NB4 (cell line): ENCODE data around the gene LEMD1.

ENCODE experiments used
- TF ChIP-seq, protein P1 (sequence below): IDR thresholded peaks from one replicate; pipeline ENCODE4 v1.5.1; 2012; ENCODE audit warnings: low read depth, low read length
- TF ChIP-seq, protein P2 (sequence below): IDR thresholded peaks from 2 replicates; pipeline ENCODE4 v1.6.1; 2011; ENCODE audit warnings: low read depth, low read length

DNA sequence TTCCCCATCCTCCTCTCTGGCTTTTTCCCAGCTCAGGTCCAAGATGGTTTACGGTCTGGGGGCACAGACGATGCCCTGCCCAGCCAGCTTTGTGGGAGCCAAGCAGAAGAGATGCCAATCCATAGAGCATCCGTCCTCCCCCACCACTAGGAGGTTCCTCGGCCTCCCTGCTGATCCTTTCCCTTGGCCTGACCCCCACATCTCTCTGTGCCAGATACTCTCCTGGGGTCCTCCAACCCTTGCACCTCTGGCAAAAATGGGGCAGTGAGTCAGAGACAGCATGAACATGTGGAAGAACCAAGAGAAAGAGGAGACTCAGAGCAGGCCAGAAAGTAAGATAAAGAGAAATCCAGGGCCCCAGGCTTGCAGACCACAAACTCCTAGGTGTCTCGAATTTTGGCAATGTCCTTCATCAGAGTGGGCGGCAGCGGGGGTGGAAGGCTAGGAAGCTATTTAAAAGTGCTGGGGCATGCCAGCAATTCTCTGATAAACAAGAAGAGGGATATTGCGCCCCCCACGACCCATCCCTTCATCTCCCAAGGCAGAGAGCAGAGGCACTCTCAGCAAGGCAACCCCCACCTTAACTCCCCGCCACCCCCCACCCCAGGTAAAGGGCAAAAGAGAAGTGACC lies 22.6 kb upstream of the LEMD1 start:
- TF ChIP-seq, protein P1, sequence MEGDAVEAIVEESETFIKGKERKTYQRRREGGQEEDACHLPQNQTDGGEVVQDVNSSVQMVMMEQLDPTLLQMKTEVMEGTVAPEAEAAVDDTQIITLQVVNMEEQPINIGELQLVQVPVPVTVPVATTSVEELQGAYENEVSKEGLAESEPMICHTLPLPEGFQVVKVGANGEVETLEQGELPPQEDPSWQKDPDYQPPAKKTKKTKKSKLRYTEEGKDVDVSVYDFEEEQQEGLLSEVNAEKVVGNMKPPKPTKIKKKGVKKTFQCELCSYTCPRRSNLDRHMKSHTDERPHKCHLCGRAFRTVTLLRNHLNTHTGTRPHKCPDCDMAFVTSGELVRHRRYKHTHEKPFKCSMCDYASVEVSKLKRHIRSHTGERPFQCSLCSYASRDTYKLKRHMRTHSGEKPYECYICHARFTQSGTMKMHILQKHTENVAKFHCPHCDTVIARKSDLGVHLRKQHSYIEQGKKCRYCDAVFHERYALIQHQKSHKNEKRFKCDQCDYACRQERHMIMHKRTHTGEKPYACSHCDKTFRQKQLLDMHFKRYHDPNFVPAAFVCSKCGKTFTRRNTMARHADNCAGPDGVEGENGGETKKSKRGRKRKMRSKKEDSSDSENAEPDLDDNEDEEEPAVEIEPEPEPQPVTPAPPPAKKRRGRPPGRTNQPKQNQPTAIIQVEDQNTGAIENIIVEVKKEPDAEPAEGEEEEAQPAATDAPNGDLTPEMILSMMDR = no peak
- TF ChIP-seq, protein P2, sequence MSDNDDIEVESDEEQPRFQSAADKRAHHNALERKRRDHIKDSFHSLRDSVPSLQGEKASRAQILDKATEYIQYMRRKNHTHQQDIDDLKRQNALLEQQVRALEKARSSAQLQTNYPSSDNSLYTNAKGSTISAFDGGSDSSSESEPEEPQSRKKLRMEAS = no peak
